HG02759 (cell line): ENCODE results near the gene LCA5L.
"Not testable (repeated sequence)": the region's sequence is repeated elsewhere in the genome, so short reads cannot be mapped to it uniquely, and the experiment has no call there.

Experiments
- ATAC-seq: cut with Tn5 transposase; IDR thresholded peaks from one replicate; pipeline ENCODE4 v1.9.1; 2021; ENCODE audit warnings: mild to moderate bottlenecking, moderate library complexity; ENCODE audit not compliant: unreplicated experiment

The LCA5L gene

GRCh38 chr21:39452207-39452969 lies 6.8 kb upstream of the LCA5L start:
- no peak for ATAC-seq

GRCh38 chr21:39451332-39452206 lies 6.0 kb upstream of the LCA5L start, which contains the start of gene SH3BGR:
Gene SH3BGR (plus strand): TSS chr21:39451970. CDS start chr21:39452097, 127 bp downstream.
- no peak for ATAC-seq

GRCh38 chr21:39447264-39447663 lies 1.7 kb upstream of the LCA5L start:
- ATAC-seq, result no peak

GRCh38 chr21:39444421-39445180 lies 977 bp downstream of the LCA5L start:
- no peak for ATAC-seq

GRCh38 chr21:39441502-39442475 lies 3.8 kb downstream of the LCA5L start:
- peak; percentile 32 for ATAC-seq

- no peak for ATAC-seq
Measured at GRCh38 chr21:39439232-39439631, 6.3 kb downstream of the LCA5L start.

- ATAC-seq, result no peak
Measured at GRCh38 chr21:39434950-39435349, 10.6 kb downstream of the LCA5L start.

GRCh38 chr21:39430954-39431353 lies 14.6 kb downstream of the LCA5L start:
- no peak for ATAC-seq

- no peak for ATAC-seq
Measured at GRCh38 chr21:39430457-39430856, 15.1 kb downstream of the LCA5L start.

GRCh38 chr21:39430016-39430415 lies 15.6 kb downstream of the LCA5L start:
- no peak for ATAC-seq

- no peak for ATAC-seq
Measured at GRCh38 chr21:39429445-39429844, 16.1 kb downstream of the LCA5L start.

GRCh38 chr21:39422527-39423241 lies 22.9 kb downstream of the LCA5L start:
- ATAC-seq, result peak; percentile 59

GRCh38 chr21:39419204-39419603 lies 26.4 kb downstream of the LCA5L start:
- not testable (repeated sequence) for ATAC-seq

- no peak for ATAC-seq
Measured at GRCh38 chr21:39406065-39406464, 39.5 kb downstream of the LCA5L start.

- no peak for ATAC-seq
Measured at GRCh38 chr21:39400173-39400572, 45.4 kb downstream of the LCA5L start.

GRCh38 chr21:39397646-39398385 lies 47.8 kb downstream of the LCA5L start:
- no peak for ATAC-seq

GRCh38 chr21:39392981-39393380 lies 52.6 kb downstream of the LCA5L start:
- no peak for ATAC-seq

- ATAC-seq, result no peak
Measured at GRCh38 chr21:39390212-39390765, 55.3 kb downstream of the LCA5L start.
